Gastroesophageal sphincter (tissue), 4 donors: Measurements from ENCODE around the gene ZFHX3. TPM values are rescaled to one million over a fixed set of nuclear protein-coding genes. Genes with fewer than 3 reads are reported as not detected.

Experiments
- ATAC-seq: fragments of 150-250 bp; one replicate; pipeline ENCODE4 v1.9.1; 2016; ENCODE audit warnings: mild to moderate bottlenecking, moderate library complexity
- H3K27ac ChIP-seq, 4 donors: fragments of 200-600 bp; sonication (generic) in 3 of 4; 1 replicate in 3 of 4; 2 replicates in 1 of 4; pipeline ENCODE4 v1.5.1; 2016 to 2019
- H3K27me3 ChIP-seq: fragments of 200-600 bp; sonication (generic); one replicate; pipeline ENCODE4 v1.5.1; 2019
- H3K36me3 ChIP-seq, 2 donors: fragments of 200-600 bp; sonication (generic); one replicate each; pipeline ENCODE4 v1.5.1; 2019; ENCODE audit warnings: control low read depth in 1 of 2
- H3K4me1 ChIP-seq, 3 donors: fragments of 200-600 bp; sonication (generic); 1 replicate in 2 of 3; 2 replicates in 1 of 3; pipeline ENCODE4 v1.5.1; 2016 to 2019; ENCODE audit warnings: control low read depth in 2 of 3
- H3K4me3 ChIP-seq, 2 donors: fragments of 200-600 bp; sonication (generic); one replicate each; pipeline ENCODE4 v1.5.1; 2019; ENCODE audit warnings: mild to moderate bottlenecking in 1 of 2, moderate library complexity in 1 of 2
- H3K9me3 ChIP-seq, 3 donors: fragments of 200-600 bp; sonication (generic); one replicate each; pipeline ENCODE4 v1.5.1; 2017 to 2019; ENCODE audit warnings: control low read depth in 2 of 3
- EP300 ChIP-seq: sonication (generic); formaldehyde crosslinking; IDR thresholded peaks from one replicate; pipeline ENCODE4 v1.6.1; 2017; ENCODE audit warnings: antibody characterized with exemption, mild to moderate bottlenecking
- POLR2A ChIP-seq, 2 donors: fragments of 450-650 bp; IDR thresholded peaks; one replicate each; pipeline ENCODE4 v1.6.1; 2017; ENCODE audit warnings: antibody characterized with exemption in 2 of 2, mild to moderate bottlenecking in 2 of 2, moderate library complexity in 1 of 2
- POLR2AphosphoS5 ChIP-seq: sonication (generic); formaldehyde crosslinking; IDR thresholded peaks from one replicate; pipeline ENCODE4 v1.6.1; 2017; ENCODE audit warnings: antibody characterized with exemption
- WGBS, 2 donors: methylation state at CpG; one replicate each; pipeline ENCODE4 v1.1.5; 2018; ENCODE audit warnings: low coverage in 1 of 2; 5-methylcytosine and 5-hydroxymethylcytosine counted together
- total RNA-seq, 4 donors: library from RNA; depleted of rRNA; stranded (reverse); fragments of >200 nt; gene quantifications; one replicate each; pipeline ENCODE4 v1.1.0, GENCODE V29; 2016
- TF ChIP-seq, protein P1 (sequence below), 4 experiments: fragments of 200-600 bp in 2 of 4; fragments of 450-650 bp in 2 of 4; sonication (generic) in 1 of 4; IDR thresholded peaks; one replicate each; pipeline ENCODE4 v1.5.1; 2017 to 2019; ENCODE audit warnings: antibody characterized with exemption in 4 of 4, mild to moderate bottlenecking in 2 of 4, moderate library complexity in 2 of 4

Gene ZFHX3
- total RNA-seq, 4 donors from 2014 or later: 24.0 to 47.1 (median 29.5) TPM

DNA sequence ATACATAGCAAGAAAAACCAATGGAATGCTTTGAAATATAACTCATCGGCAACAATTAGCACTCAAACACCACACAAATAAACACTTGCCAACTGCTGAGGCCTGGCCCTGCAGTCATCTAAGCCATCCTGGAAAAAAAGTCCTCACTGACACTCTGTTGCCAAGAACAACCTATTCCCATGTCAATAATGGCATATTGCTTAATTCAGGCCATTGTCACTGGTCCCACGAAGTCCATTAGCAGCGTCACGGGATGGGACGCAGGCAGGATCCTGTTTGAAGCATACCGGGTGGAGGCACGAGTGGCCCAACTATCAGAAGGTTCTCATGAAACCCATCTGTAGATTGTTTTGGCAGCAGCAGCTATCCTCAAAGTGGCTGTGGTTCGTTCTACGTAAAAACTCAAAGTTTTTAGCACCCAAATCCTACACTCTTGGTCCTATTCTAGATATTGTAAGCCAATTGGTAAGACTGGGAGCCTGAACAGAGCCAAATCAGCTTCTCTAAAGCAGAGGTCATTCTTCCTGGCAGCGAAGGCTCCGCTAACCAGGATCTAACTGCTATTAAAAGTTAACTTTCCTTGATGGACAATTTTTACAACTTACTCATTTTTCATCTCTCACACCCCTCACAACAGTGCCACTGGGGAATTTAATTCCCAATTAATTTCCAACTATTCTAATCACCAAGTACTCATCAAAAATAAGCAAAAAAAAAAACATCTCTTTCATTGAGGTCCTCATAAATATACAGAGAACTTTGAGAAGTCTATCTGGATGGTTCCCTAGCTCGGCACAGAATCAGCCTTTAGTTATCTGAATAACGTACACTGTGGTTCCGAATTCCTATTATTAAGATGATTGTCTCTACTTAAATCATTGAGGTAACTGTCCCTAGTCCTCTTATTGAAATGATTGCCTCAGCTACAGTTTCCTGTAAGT lies 91.5 kb downstream of the ZFHX3 start:
- no peak for ATAC-seq
- Histone ChIP-seq H3K27me3 (no peaks in the 10 kb centered on the region), H3K4me1 (peaks cover 0 to 28% (median 0%) of the 10 kb centered on the region in 3 donors), H3K4me3 (no peak overlapping the region), H3K27ac (no peak overlapping the region), H3K9me3 (no peaks in the 10 kb centered on the region), H3K36me3 (peaks cover 0 to 39% of the 10 kb centered on the region in 2 donors)
- no peak for TF ChIP-seq POLR2AphosphoS5
- TF ChIP-seq POLR2A (IDR thresholded peaks at IDR 0.05): no peak
- TF ChIP-seq, protein P1, sequence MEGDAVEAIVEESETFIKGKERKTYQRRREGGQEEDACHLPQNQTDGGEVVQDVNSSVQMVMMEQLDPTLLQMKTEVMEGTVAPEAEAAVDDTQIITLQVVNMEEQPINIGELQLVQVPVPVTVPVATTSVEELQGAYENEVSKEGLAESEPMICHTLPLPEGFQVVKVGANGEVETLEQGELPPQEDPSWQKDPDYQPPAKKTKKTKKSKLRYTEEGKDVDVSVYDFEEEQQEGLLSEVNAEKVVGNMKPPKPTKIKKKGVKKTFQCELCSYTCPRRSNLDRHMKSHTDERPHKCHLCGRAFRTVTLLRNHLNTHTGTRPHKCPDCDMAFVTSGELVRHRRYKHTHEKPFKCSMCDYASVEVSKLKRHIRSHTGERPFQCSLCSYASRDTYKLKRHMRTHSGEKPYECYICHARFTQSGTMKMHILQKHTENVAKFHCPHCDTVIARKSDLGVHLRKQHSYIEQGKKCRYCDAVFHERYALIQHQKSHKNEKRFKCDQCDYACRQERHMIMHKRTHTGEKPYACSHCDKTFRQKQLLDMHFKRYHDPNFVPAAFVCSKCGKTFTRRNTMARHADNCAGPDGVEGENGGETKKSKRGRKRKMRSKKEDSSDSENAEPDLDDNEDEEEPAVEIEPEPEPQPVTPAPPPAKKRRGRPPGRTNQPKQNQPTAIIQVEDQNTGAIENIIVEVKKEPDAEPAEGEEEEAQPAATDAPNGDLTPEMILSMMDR (IDR thresholded peaks at IDR 0.05): no peak
- WGBS, 2 donors: 93% methylated on average over 14 of the region's 14 CpGs

DNA sequence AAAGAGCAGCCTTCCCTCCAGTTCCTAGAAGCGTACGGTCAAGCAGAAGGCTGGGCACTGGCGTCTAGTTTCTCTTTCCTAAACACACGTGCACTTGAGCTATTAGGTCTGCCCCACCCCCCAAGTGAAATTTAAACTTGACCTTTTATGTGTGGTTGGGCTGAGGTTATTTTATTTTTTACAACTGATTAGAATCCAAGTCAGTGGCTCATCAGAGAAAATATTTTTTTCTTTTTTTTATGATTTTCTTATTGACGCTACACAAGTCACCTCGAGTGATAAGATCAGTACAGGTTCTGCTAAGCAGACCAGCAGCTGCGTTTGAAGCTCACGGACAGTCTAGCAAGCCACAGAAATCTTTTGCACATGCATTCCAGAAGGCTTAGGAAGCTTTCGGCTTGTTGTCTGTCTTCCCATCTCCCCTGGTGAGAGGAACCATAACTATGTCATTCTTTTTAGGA lies 95.1 kb downstream of the ZFHX3 start:
- no peak for ATAC-seq
- TF ChIP-seq POLR2AphosphoS5: no peak
- TF ChIP-seq EP300: no peak
- TF ChIP-seq, protein P1 (IDR thresholded peaks at IDR 0.05): no peak
- TF ChIP-seq POLR2A (IDR thresholded peaks at IDR 0.05): no peak
- H3K4me3 ChIP-seq: no peak overlapping the region
- H3K27me3 ChIP-seq: no peaks in the 10 kb centered on the region
- H3K9me3 ChIP-seq: no peaks in the 10 kb centered on the region
- peak overlapping the region in 2 of 4 donors; percentile 19 to 32 for H3K27ac ChIP-seq
- 45 to 61% methylated on average over 9 of the region's 9 CpGs for WGBS, 2 donors
- H3K4me1 ChIP-seq: peaks cover 0 to 31% (median 0%) of the 10 kb centered on the region in 3 donors
- peaks cover 0 to 45% of the 10 kb centered on the region in 2 donors for H3K36me3 ChIP-seq

DNA sequence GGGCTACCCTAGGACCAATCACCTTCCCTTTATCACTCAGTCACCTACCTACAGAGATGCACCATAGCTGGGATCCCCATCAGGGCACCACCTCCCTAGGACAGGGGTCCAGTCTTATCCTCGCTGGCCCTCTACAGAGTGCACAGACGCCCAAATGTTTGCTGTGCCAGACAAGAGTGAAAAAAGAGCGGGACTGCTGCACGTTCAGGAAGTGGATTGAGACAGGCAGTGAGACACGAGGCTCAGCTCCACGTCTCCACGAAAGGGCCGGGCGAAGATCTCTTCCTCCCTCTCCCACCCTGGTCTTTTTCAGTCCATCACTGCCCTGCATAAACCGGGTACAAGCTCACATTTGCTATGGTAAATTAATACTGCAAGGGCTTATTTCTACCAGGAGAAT lies 95.5 kb downstream of the ZFHX3 start:
- ATAC-seq: no peak
- 45 to 72% methylated on average over 7 to 10 of the region's 10 CpGs for WGBS, 2 donors
- no peak overlapping the region for H3K4me3 ChIP-seq
- no peaks in the 10 kb centered on the region for H3K27me3 ChIP-seq
- no peaks in the 10 kb centered on the region for H3K9me3 ChIP-seq
- peaks cover 0 to 42% of the 10 kb centered on the region in 2 donors for H3K36me3 ChIP-seq
- H3K27ac ChIP-seq: peak overlapping the region in 2 of 4 donors; percentile 19 to 32
- TF ChIP-seq, protein P1 (IDR thresholded peaks at IDR 0.05): no peak
- no peak for TF ChIP-seq EP300
- no peak for TF ChIP-seq POLR2A (IDR thresholded peaks at IDR 0.05)
- no peak for TF ChIP-seq POLR2AphosphoS5
- peaks cover 0 to 35% (median 3%) of the 10 kb centered on the region in 3 donors for H3K4me1 ChIP-seq

DNA sequence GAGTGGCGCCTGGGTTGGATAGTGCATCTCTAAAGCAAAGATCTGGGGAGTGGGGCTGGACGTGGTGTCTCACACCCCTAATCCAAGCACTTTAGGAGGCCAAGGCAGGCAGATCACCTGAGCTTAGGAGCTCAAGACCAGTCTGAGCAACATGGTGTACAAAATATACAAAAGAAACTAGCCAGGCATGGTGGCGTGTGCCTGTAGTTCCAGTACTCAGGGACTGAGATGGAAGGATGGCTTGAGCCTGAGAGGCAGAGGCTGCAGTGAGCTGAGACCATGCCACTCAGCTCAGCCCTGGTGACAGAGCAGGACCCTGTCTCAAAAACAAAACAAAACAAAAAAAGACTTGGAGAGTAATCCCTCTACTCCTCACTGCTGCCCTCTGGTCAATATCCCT lies 96.0 kb downstream of the ZFHX3 start:
- no peak for ATAC-seq
- peak overlapping the region in 1 of 4 donors; percentile 32 for H3K27ac ChIP-seq
- no peak overlapping the region for H3K4me3 ChIP-seq
- no peaks in the 10 kb centered on the region for H3K9me3 ChIP-seq
- TF ChIP-seq POLR2A (IDR thresholded peaks at IDR 0.05) (no peak), EP300 (no peak), POLR2AphosphoS5 (no peak)
- TF ChIP-seq, protein P1 (IDR thresholded peaks at IDR 0.05): no peak
- 100% methylated on average over 1 to 3 of the region's 3 CpGs for WGBS, 2 donors
- H3K4me1 ChIP-seq: peaks cover 0 to 40% (median 8%) of the 10 kb centered on the region in 3 donors
- H3K27me3 ChIP-seq: no peaks in the 10 kb centered on the region
- peaks cover 0 to 38% of the 10 kb centered on the region in 2 donors for H3K36me3 ChIP-seq

DNA sequence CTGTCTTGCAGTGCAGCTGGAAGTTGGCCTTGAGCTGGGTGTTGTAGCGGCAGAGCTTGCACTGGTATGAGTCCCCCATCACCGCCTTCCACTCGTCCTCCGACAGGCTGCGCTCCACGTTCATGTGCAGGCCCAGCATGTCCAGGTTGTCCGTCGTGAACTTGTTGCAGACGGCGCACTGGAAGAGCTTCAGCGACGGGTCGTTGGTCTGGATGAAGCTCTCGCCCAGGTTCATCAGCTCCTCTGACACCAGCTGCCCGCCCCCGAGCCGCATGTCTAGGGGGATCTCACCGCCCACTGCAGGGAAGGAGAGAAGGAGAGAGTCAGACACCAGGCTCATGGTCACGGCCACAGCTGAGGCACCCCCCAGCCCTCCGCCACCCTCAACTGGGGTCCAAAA lies 97.3 kb downstream of the ZFHX3 start:
- peaks cover 0 to 53% (median 8%) of the 10 kb centered on the region in 3 donors for H3K4me1 ChIP-seq
- WGBS, 2 donors: no CpG with 5 or more reads among the region's 20 CpGs
- no peak overlapping the region for H3K27ac ChIP-seq
- peaks cover 0 to 34% of the 10 kb centered on the region in 2 donors for H3K36me3 ChIP-seq
- no peak overlapping the region for H3K4me3 ChIP-seq
- no peaks in the 10 kb centered on the region for H3K9me3 ChIP-seq
- no peak for ATAC-seq
- TF ChIP-seq POLR2AphosphoS5 (no peak), POLR2A (IDR thresholded peaks at IDR 0.05) (no peak), EP300 (no peak)
- TF ChIP-seq, protein P1 (IDR thresholded peaks at IDR 0.05): no peak
- no peaks in the 10 kb centered on the region for H3K27me3 ChIP-seq
